MCF 10A (cell line): Measurements from ENCODE around the gene CLDN5. TPM values are rescaled to one million over a fixed set of nuclear protein-coding genes. Genes with fewer than 3 reads are reported as not detected.

Experiments used
- BruUV-seq: library from RNA; stranded (reverse); fragments of 400-500 nt; replicated peaks from 2 replicates; lab custom pipeline; 2021; lab: Mats Ljungman, UMichigan
- CTCF ChIA-PET: fragments of 300-600 bp; sonication (Branson Sonifier 250); formaldehyde crosslinking; extraction: SDS; loops from one replicate; lab custom pipeline; 2021; ENCODE audit warnings: antibody characterized with exemption, inconsistent platforms; lab: Yijun Ruan, JAX
- POLR2A ChIA-PET: fragments of 300-600, 350-650 bp; sonication (Branson Sonifier 250); formaldehyde crosslinking; extraction: SDS; loops from one replicate; lab custom pipeline; 2020; ENCODE audit warnings: antibody characterized with exemption, inconsistent platforms; lab: Yijun Ruan, JAX
- DNase-seq: peaks from one replicate; pipeline ENCODE4 v3.0.0-alpha.2; 2018; ENCODE audit not compliant: unreplicated experiment
- H3K27ac Mint-ChIP-seq: one replicate; pipeline ENCODE4 v1.8.0; 2022; ENCODE audit warnings: mild to moderate bottlenecking, low read depth, mixed read lengths; ENCODE audit not compliant: unreplicated experiment
- H3K27me3 Mint-ChIP-seq: one replicate; pipeline ENCODE4 v1.8.0; 2022; ENCODE audit warnings: mixed read lengths; ENCODE audit not compliant: insufficient read depth, unreplicated experiment
- H3K36me3 Mint-ChIP-seq: one replicate; pipeline ENCODE4 v1.8.0; 2022; ENCODE audit warnings: mild to moderate bottlenecking, moderate library complexity, mixed read lengths; ENCODE audit not compliant: insufficient read depth, unreplicated experiment
- H3K4me1 Mint-ChIP-seq: one replicate; pipeline ENCODE4 v1.8.0; 2022; ENCODE audit warnings: mixed read lengths; ENCODE audit not compliant: insufficient read depth, unreplicated experiment
- H3K4me3 Mint-ChIP-seq: one replicate; pipeline ENCODE4 v1.8.0; 2022; ENCODE audit warnings: mild to moderate bottlenecking, moderate library complexity, mixed read lengths; ENCODE audit not compliant: unreplicated experiment
- H3K9me3 Mint-ChIP-seq: one replicate; pipeline ENCODE4 v1.8.0; 2022; ENCODE audit warnings: mixed read lengths; ENCODE audit not compliant: unreplicated experiment
- CTCF ChIP-seq: fragments of 200-600 bp; IDR thresholded peaks from one replicate; pipeline ENCODE4 v1.8.0; 2022; ENCODE audit warnings: antibody characterized with exemption, mild to moderate bottlenecking; ENCODE audit not compliant: unreplicated experiment
- intact Hi-C: fragments of 100-400 bp; cut with micrococcal nuclease; formaldehyde crosslinking; loops from 2 replicates; pipeline ENCODE4 v1.14.1; 2022
- total RNA-seq: library from RNA; stranded (reverse); gene quantifications from 2 replicates; pipeline ENCODE4 v1.2.3, GENCODE V29; 2022

Gene CLDN5
- total RNA-seq, 1 experiment from 2014 or later: not detected

- H3K9me3 Mint-ChIP-seq: no peaks in the 10 kb centered on the region
- H3K4me3 Mint-ChIP-seq: no peak overlapping the region
- CTCF ChIA-PET: interaction anchor here (0.7 kb wide), 1 partner anchor 448 kb away, joined by 3 read pairs; no protein-coding TSS in a partner anchor
- no TSS peak for BruUV-seq
- POLR2A ChIA-PET: no interaction called here
- no peak for TF ChIP-seq CTCF
- H3K27ac Mint-ChIP-seq: no peak overlapping the region
- no peaks in the 10 kb centered on the region for H3K4me1 Mint-ChIP-seq
- DNase-seq: no peak
- no peaks in the 10 kb centered on the region for H3K27me3 Mint-ChIP-seq
- intact Hi-C loops: no loop called here
- peaks cover 4% of the 10 kb centered on the region for H3K36me3 Mint-ChIP-seq
Measured at GRCh38 chr22:19522881-19523239, 1.4 kb downstream of the CLDN5 start.

DNA sequence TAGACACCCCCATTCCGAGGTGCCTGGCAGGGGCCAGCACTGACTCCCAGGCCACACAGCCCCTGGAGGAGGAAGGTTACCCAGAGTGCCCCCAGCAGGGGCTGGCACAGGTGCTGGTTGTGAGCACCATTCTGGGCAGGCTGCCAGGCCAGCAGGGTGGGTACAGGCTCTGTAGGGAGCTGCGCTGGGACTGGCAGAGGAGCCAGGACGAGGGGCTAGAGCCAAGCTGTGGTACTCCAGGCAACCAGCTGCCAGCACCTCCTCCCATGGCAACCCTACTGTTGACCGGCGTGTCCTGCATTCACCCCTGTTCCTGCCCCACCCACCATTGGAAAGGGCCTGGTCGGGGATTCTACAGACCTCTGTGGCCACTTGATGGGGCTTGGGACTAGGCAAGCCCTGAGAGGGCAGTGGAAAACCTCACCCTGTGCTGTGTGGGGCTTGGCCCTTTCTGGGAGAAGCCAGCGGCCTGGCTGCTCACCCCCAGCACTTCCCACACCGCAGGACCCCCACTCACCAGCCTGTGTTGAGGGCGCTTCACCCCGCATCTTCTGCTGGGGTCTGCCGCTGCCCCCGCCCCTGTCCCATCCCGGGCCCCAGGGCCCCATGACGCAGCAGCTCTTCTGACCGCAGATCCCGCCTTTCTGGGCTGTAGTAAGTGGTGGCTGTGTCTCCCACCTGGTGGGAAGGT is 1.9 kb downstream of the CLDN5 start:
- Mint-ChIP-seq H3K27me3 (no peaks in the 10 kb centered on the region), H3K27ac (no peak overlapping the region), H3K36me3 (peaks cover 4% of the 10 kb centered on the region), H3K9me3 (no peaks in the 10 kb centered on the region), H3K4me3 (no peak overlapping the region), H3K4me1 (no peaks in the 10 kb centered on the region)
- no peak for TF ChIP-seq CTCF
- ChIA-PET CTCF (interaction anchor here (0.5 to 0.7 kb wide), 2 partner anchors 448 to 526 kb away, joined by 3 read pairs; no protein-coding TSS in a partner anchor), POLR2A (no interaction called here)
- DNase-seq: no peak
- intact Hi-C loops: no loop called here
- BruUV-seq: no TSS peak

GRCh38 chr22:19520566-19521305 is 3.5 kb downstream of the CLDN5 start:
- no TSS peak for BruUV-seq
- intact Hi-C loops: no loop called here
- H3K27ac Mint-ChIP-seq: no peak overlapping the region

More at GRCh38 chr22:19520566-19521305, 3.5 kb downstream of the CLDN5 start:
- H3K4me3 Mint-ChIP-seq: no peak overlapping the region
- ChIA-PET POLR2A (no interaction called here), CTCF (no interaction called here)
- peaks cover 7% of the 10 kb centered on the region for H3K36me3 Mint-ChIP-seq
- no peaks in the 10 kb centered on the region for H3K9me3 Mint-ChIP-seq
- no peak for DNase-seq
- TF ChIP-seq CTCF: no peak
- no peaks in the 10 kb centered on the region for H3K4me1 Mint-ChIP-seq
- H3K27me3 Mint-ChIP-seq: no peaks in the 10 kb centered on the region
